HCT116 (cell line): ENCODE measurements around the gene ADARB2.

Experiments
- CTCF ChIP-seq, 3 experiments: fragments of 200-600 bp in 1 of 3; sonication (generic) in 1 of 3; IDR thresholded peaks in 2 of 3; conservative IDR thresholded peaks in 1 of 3; 2 replicates each; pipeline ENCODE4 v1.5.1; 2012 to 2017; ENCODE audit warnings: low read depth in 2 of 3, low read length in 2 of 3, antibody characterized with exemption in 1 of 3, borderline replicate concordance in 1 of 3, control low read depth in 1 of 3, mild to moderate bottlenecking in 1 of 3, mixed read lengths in 1 of 3, mixed run types in 1 of 3, moderate library complexity in 1 of 3; ENCODE audit not compliant: insufficient read depth in 1 of 3
- EGR1 ChIP-seq: IDR thresholded peaks from 2 replicates; pipeline ENCODE4 v1.6.1; 2012; ENCODE audit warnings: low read depth
- EZH2 ChIP-seq: fragments of 200-600 bp; sonication (generic); IDR thresholded peaks from 2 replicates; pipeline ENCODE4 v1.6.1; 2017; ENCODE audit warnings: antibody characterized with exemption, mixed run types
- FOSL1 ChIP-seq: IDR thresholded peaks from 2 replicates; pipeline ENCODE4 v1.6.1; 2012; ENCODE audit warnings: low read depth
- POLR2A ChIP-seq: IDR thresholded peaks from 2 replicates; pipeline ENCODE4 v1.7.0; 2011; ENCODE audit warnings: borderline replicate concordance; ENCODE audit not compliant: insufficient read depth, insufficient read length; ENCODE audit errors: extremely low read depth
- POLR2AphosphoS5 ChIP-seq: IDR thresholded peaks from 2 replicates; pipeline ENCODE4 v1.6.1; 2011; ENCODE audit warnings: mild to moderate bottlenecking, low read depth, low read length, moderate library complexity
- YY1 ChIP-seq: IDR thresholded peaks from 2 replicates; pipeline ENCODE4 v1.6.1; 2011; ENCODE audit warnings: low read length, low read depth, moderate library complexity, mild to moderate bottlenecking; ENCODE audit not compliant: insufficient replicate concordance; ENCODE audit errors: extremely low read depth
- ZFX ChIP-seq: fragments of 450-650 bp; IDR thresholded peaks from 2 replicates; pipeline ENCODE4 v1.6.1; 2017
- ZNF274 ChIP-seq: fragments of 200-500 bp; sonication (Bioruptor generic); IDR thresholded peaks from 2 replicates; pipeline ENCODE4 v1.6.1; 2014; ENCODE audit warnings: mild to moderate bottlenecking, low read depth, low read length, inconsistent platforms

- TF ChIP-seq CTCF (IDR thresholded peaks at IDR 0.05 in 2 of 3, conservative IDR thresholded peaks at IDR 0.05 in 1 of 3; ENCODE audit: borderline replicate concordance in 1 of 3, insufficient read depth in 1 of 3, low read depth in 2 of 3, low read length in 2 of 3) (no peak), EGR1 (no peak), EZH2 (no peak), POLR2A (no peak), ZNF274 (no peak), YY1 (no peak), POLR2AphosphoS5 (no peak), FOSL1 (no peak), ZFX (no peak)
Observed at GRCh38 chr10:1658658-1659057, 78.7 kb downstream of the ADARB2 start.
